ENCODE data around the gene CRYL1.

The CRYL1 gene

DNA sequence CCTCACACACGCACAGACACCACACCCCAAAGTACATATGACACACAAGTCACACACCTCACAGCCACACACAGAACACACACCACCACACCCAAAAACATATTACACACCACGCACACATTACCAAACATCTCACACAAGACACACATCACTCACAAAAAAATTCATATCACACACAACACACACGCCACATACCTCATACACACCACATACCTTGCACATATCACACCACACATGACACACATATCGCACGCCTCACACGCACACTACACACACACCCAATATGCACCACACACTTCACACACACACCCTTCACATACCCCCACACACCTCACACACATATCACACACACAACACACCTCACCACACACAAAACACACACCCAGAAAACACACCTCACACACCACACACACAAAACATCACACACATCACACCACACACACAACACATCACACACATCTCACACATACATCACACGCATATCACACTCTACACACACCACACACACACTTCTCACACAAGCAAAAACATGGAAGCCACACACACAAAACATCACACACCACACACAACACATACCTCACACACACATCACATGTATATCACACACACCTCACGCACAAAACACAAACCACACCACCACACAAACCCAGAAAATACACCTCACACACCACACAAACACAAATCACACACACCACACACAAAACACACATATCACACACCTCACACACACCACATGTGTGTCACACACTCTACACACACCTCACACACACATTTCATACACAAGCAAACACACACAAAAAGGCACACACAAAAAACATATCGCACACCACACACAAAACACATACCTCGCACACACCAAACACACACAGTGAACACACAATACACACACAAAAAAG lies 132.1 kb downstream of the CRYL1 start:
- Histone ChIP-seq H3K36me3 (no peaks in the 10 kb centered on the region), H3K4me3 (ENCODE audit: low read depth, low read length) (no peak overlapping the region), H3K9me3 (peaks cover 11% of the 10 kb centered on the region), H3K27me3 (no peaks in the 10 kb centered on the region), H3K4me1 (no peaks in the 10 kb centered on the region)
- no peak for DNase-seq
- TF ChIP-seq, protein P1, sequence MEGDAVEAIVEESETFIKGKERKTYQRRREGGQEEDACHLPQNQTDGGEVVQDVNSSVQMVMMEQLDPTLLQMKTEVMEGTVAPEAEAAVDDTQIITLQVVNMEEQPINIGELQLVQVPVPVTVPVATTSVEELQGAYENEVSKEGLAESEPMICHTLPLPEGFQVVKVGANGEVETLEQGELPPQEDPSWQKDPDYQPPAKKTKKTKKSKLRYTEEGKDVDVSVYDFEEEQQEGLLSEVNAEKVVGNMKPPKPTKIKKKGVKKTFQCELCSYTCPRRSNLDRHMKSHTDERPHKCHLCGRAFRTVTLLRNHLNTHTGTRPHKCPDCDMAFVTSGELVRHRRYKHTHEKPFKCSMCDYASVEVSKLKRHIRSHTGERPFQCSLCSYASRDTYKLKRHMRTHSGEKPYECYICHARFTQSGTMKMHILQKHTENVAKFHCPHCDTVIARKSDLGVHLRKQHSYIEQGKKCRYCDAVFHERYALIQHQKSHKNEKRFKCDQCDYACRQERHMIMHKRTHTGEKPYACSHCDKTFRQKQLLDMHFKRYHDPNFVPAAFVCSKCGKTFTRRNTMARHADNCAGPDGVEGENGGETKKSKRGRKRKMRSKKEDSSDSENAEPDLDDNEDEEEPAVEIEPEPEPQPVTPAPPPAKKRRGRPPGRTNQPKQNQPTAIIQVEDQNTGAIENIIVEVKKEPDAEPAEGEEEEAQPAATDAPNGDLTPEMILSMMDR (IDR thresholded peaks at IDR 0.05; ENCODE audit: low read depth, low read length), result no peak

DNA sequence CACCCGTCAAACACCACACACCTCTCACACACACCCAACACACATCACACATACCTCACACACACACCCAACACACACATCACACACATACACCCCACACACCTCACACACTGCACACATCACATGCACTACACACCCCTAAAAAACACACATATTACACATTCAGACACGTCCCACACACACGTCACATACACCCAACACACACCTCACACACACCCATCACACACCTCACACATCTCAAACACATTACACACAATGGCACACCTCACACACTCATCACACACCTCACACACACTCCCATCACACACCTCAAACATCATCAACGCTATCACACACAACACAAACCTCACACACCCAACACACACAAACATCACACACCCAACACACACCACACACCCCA lies 133.1 kb downstream of the CRYL1 start:
- H3K4me1 ChIP-seq, result no peaks in the 10 kb centered on the region
- no peak for DNase-seq
- peaks cover 11% of the 10 kb centered on the region for H3K9me3 ChIP-seq
- H3K4me3 ChIP-seq (ENCODE audit: low read depth, low read length), result no peak overlapping the region
- H3K27me3 ChIP-seq, result no peaks in the 10 kb centered on the region
- no peaks in the 10 kb centered on the region for H3K36me3 ChIP-seq
- TF ChIP-seq, protein P1 (IDR thresholded peaks at IDR 0.05; ENCODE audit: low read depth, low read length), result no peak

DNA sequence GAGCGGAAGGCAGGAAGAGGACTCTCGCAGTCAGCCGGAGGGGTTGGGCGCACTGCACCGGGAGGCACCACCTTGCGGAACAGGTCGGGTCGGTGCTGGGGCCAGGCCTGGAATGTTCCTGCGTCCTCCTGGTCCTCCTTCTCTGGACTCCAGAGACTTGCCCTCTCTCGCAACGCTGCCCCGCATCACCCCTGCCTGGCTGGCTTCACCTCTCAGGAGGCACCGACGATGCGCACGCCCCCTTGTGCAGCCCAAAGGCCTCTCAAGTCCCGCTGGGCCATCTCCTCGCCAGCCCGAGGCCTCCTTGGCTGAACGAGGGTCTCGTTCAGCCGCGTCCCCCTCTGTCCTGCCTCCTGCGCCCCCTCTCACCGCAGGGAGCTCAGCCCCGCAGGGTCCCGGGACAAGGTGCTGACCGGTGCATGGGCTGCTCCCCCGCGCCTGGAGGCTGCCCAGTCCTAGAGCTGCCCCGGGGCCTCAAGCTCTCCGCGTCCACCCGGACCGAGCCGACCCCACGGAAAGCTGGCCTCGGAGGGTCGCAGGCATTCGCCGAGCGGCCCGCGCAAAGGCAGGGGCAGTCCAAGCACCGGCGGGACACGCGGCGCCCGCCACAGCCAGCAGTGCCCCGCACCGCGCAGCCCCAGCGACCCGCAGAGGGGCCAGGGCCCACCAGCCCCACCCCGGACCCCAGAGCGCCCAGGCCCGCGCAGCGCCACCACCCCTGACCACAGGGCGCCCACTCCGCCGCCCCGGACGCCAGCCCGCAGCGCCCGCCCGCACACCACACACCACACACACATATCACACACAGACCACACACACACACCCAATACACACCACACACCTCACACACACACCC lies 133.8 kb downstream of the CRYL1 start:
- Histone ChIP-seq H3K9me3 (peaks cover 11% of the 10 kb centered on the region), H3K36me3 (no peaks in the 10 kb centered on the region), H3K27me3 (no peaks in the 10 kb centered on the region), H3K4me1 (no peaks in the 10 kb centered on the region), H3K4me3 (ENCODE audit: low read depth, low read length) (no peak overlapping the region)
- TF ChIP-seq, protein P1 (IDR thresholded peaks at IDR 0.05; ENCODE audit: low read depth, low read length), result no peak
- DNase-seq, result no peak

DNA sequence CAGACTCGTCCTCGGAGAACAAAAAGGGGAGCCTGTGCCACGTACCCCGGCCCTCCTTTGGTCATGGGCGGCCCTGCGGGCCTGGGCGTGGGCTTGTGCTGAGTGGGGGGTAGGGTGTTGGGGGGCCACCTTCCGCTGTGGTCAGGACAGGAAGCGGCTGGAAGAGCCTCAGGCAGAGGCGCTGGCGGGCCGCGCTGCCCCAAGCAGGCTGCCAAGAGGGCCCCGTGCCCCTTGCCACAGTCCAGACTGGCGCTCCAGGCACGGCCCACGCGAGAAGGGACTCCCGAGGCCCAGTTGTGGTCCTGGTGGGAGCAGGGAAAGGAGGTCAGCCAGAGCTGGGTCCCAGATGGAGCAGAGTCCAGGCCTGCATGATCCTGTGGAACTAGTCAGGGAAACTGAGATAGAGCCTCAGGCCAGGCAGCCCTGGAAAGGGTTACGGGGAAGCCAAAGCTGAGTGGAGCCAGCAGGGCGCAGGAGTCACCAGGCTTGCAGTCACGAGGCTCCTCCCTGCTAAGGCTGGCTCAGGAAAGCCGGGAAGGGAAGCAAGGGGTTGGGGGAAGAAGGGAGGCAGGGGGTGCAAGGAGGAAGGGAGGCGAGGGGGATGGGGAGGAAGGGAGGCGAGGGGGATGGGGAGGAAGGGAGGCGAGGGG lies 135.0 kb downstream of the CRYL1 start:
- TF ChIP-seq, protein P1 (IDR thresholded peaks at IDR 0.05; ENCODE audit: low read depth, low read length), result no peak
- no peaks in the 10 kb centered on the region for H3K27me3 ChIP-seq
- H3K4me3 ChIP-seq (ENCODE audit: low read depth, low read length), result no peak overlapping the region
- no peaks in the 10 kb centered on the region for H3K4me1 ChIP-seq
- H3K36me3 ChIP-seq, result no peaks in the 10 kb centered on the region
- peaks cover 11% of the 10 kb centered on the region for H3K9me3 ChIP-seq
- no peak for DNase-seq

DNA sequence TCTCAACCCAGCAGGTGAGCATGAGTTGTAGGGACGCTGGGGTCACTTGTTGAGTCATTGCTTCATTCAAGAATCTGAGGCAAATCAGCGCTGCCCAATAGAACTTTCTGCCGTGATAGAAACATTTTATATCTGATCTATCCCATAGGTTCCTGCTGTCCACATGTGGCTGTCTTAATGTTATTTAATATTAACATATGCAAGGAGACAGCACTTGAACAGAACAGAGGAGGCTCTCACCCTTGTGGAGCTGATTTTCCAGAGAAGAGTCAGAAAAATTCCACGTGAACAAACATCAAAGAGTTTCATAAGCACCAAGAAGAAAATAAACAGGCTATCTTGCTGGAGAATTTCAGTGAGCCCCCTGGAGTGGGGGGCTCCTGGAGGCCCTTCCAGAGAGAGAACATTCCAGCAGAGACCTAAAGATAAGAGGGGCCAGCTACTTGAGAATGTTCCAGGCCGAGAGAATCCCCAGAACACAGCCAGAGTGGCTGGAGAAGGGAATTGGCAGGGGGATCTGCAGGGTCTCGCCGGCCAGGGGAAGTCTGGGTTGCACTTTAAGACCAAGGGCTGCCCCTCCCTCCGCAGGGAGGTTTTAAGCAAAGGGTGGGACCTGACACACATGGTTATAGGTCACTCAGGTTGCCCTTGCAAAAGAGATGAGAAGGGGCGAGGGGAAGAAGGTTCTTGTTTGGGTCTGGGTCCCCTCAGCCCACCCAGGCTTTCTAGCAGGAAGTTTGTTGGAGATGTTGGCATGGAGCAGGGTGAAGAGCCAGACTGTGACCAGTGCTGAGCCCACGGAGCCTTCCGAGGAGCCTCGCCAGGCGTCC lies 135.7 kb downstream of the CRYL1 start:
- no peaks in the 10 kb centered on the region for H3K36me3 ChIP-seq
- no peak for DNase-seq
- TF ChIP-seq, protein P1 (IDR thresholded peaks at IDR 0.05; ENCODE audit: low read depth, low read length), result no peak
- no peak overlapping the region for H3K4me3 ChIP-seq (ENCODE audit: low read depth, low read length)
- peaks cover 11% of the 10 kb centered on the region for H3K9me3 ChIP-seq
- no peaks in the 10 kb centered on the region for H3K27me3 ChIP-seq
- H3K4me1 ChIP-seq, result no peaks in the 10 kb centered on the region
